Naive B cell (primary cell): ENCODE data around the gene ZBTB49. TPM values are rescaled to one million over a fixed set of nuclear protein-coding genes. Genes with fewer than 3 reads are reported as not detected.

ENCODE experiments used
- ATAC-seq, 2 donors: fragments of 150-1000 bp; cut with Tn5 transposase; 2 replicates each; pipeline ENCODE4 v1.10.0; 2021; ENCODE audit warnings: low read depth in 2 of 2, mild to moderate bottlenecking in 2 of 2, moderate library complexity in 2 of 2
- DNase-seq: peaks from one replicate; pipeline ENCODE4 v3.0.0; 2022
- H3K27ac Mint-ChIP-seq, 6 donors: one replicate each; pipeline ENCODE4 v1.8.0; 2020 to 2022; ENCODE audit warnings: mild to moderate bottlenecking in 6 of 6, mixed read lengths in 6 of 6, moderate library complexity in 5 of 6, inconsistent platforms in 2 of 6
- H3K27me3 Mint-ChIP-seq, 3 donors: one replicate each; pipeline ENCODE4 v1.8.0; 2021 to 2022; ENCODE audit warnings: mixed read lengths in 3 of 3, mild to moderate bottlenecking in 1 of 3
- H3K36me3 Mint-ChIP-seq, 2 donors: one replicate each; pipeline ENCODE4 v1.8.0; 2020 to 2022; ENCODE audit warnings: mixed read lengths in 2 of 2, inconsistent platforms in 1 of 2, mild to moderate bottlenecking in 1 of 2
- H3K4me1 Mint-ChIP-seq, 3 donors: one replicate each; pipeline ENCODE4 v1.8.0; 2020 to 2022; ENCODE audit warnings: mixed read lengths in 3 of 3, inconsistent platforms in 1 of 3, mild to moderate bottlenecking in 1 of 3, moderate library complexity in 1 of 3
- H3K4me3 Mint-ChIP-seq, 8 donors: one replicate each; pipeline ENCODE4 v1.8.0; 2020 to 2022; ENCODE audit warnings: mild to moderate bottlenecking in 8 of 8, mixed read lengths in 8 of 8, moderate library complexity in 8 of 8, inconsistent platforms in 2 of 8
- H3K9me3 Mint-ChIP-seq, 7 donors: one replicate each; pipeline ENCODE4 v1.8.0; 2020 to 2022; ENCODE audit warnings: mixed read lengths in 7 of 7, mild to moderate bottlenecking in 5 of 7, inconsistent platforms in 2 of 7, moderate library complexity in 1 of 7
- polyA plus RNA-seq, 6 donors: library from polyadenylated mRNA; unstranded; fragments of 300-500 nt; fragmentation: Illumina TruSeq; gene quantifications; one replicate each; pipeline ENCODE4 v1.2.3, GENCODE V29; 2021; ENCODE audit warnings: low read depth in 6 of 6

Gene ZBTB49
- polyA plus RNA-seq, 6 donors from 2014 or later: 3.3 to 10.6 (median 4.8) TPM

- DNase-seq (no peak), ATAC-seq (no peak)
- no peaks in the 10 kb centered on the region for H3K27me3 Mint-ChIP-seq
- no peak overlapping the region for H3K27ac Mint-ChIP-seq
- H3K36me3 Mint-ChIP-seq: peaks cover 8 to 24% of the 10 kb centered on the region in 2 donors
- no peaks in the 10 kb centered on the region for H3K4me1 Mint-ChIP-seq
- no peak overlapping the region for H3K4me3 Mint-ChIP-seq
- no peaks in the 10 kb centered on the region for H3K9me3 Mint-ChIP-seq
These were observed 32.1 kb downstream of the ZBTB49 start for GRCh38 chr4:4321951-4322688.

- Mint-ChIP-seq H3K9me3 (no peaks in the 10 kb centered on the region), H3K27me3 (peaks cover 0 to 4% (median 0%) of the 10 kb centered on the region in 3 donors), H3K27ac (peak overlapping the region in 1 of 6 donors; percentile 56), H3K36me3 (peaks cover 8 to 24% of the 10 kb centered on the region in 2 donors), H3K4me1 (no peaks in the 10 kb centered on the region), H3K4me3 (peak overlapping the region in 1 of 8 donors; percentile 42)
- ATAC-seq (no peak), DNase-seq (no peak)
These were observed 33.9 kb downstream of the ZBTB49 start for GRCh38 chr4:4323705-4324534.

GRCh38 chr4:4325321-4325720 is 35.3 kb downstream of the ZBTB49 start:
- Mint-ChIP-seq H3K36me3 (peaks cover 4 to 24% of the 10 kb centered on the region in 2 donors), H3K27me3 (peaks cover 0 to 4% (median 0%) of the 10 kb centered on the region in 3 donors), H3K4me3 (no peak overlapping the region), H3K9me3 (peaks cover 0 to 4% (median 0%) of the 10 kb centered on the region in 7 donors), H3K4me1 (no peaks in the 10 kb centered on the region), H3K27ac (peak overlapping the region in 1 of 6 donors; percentile 64)
- ATAC-seq: no peak
- no peak for DNase-seq

GRCh38 chr4:4326166-4326565 is 36.1 kb downstream of the ZBTB49 start:
- ATAC-seq (no peak), DNase-seq (no peak)
- peaks cover 0 to 9% (median 0%) of the 10 kb centered on the region in 3 donors for H3K27me3 Mint-ChIP-seq
- peaks cover 4 to 24% of the 10 kb centered on the region in 2 donors for H3K36me3 Mint-ChIP-seq
- peaks cover 0 to 6% (median 0%) of the 10 kb centered on the region in 7 donors for H3K9me3 Mint-ChIP-seq
- no peaks in the 10 kb centered on the region for H3K4me1 Mint-ChIP-seq
- H3K27ac Mint-ChIP-seq: no peak overlapping the region
- no peak overlapping the region for H3K4me3 Mint-ChIP-seq

- Mint-ChIP-seq H3K4me3 (no peak overlapping the region), H3K9me3 (peaks cover 0 to 6% (median 0%) of the 10 kb centered on the region in 7 donors), H3K27me3 (peaks cover 0 to 9% (median 0%) of the 10 kb centered on the region in 3 donors), H3K27ac (no peak overlapping the region), H3K36me3 (peaks cover 0 to 15% of the 10 kb centered on the region in 2 donors), H3K4me1 (no peaks in the 10 kb centered on the region)
- DNase-seq (no peak), ATAC-seq (no peak)
These were observed 37.6 kb downstream of the ZBTB49 start for GRCh38 chr4:4327652-4328121.

- H3K36me3 Mint-ChIP-seq: peaks cover 0 to 11% of the 10 kb centered on the region in 2 donors
- H3K4me3 Mint-ChIP-seq: no peak overlapping the region
- ATAC-seq (no peak), DNase-seq (no peak)
- H3K9me3 Mint-ChIP-seq: peaks cover 0 to 6% (median 0%) of the 10 kb centered on the region in 7 donors
- no peaks in the 10 kb centered on the region for H3K4me1 Mint-ChIP-seq
- H3K27me3 Mint-ChIP-seq: peaks cover 0 to 9% (median 0%) of the 10 kb centered on the region in 3 donors
- H3K27ac Mint-ChIP-seq: no peak overlapping the region
These were observed 38.2 kb downstream of the ZBTB49 start for GRCh38 chr4:4328206-4328605.

DNA sequence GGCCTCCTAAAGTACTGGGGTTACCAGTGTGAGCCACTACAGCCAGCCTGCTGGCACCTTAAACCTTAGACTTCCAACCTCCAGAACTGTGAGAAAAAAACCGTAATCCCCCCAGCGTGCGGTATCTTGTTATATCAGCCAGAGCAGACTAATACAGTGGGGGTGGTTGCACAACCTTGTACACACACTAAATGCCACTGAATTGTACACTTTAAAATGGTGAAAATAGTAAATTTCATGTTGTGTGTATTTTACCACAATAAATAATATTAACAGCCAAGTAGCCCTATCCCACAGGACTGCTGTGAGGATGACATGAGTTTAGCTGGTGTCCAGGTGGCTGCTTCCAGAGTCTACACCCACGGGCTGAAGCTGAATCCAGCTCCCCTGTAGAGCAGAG is 38.8 kb downstream of the ZBTB49 start:
- Mint-ChIP-seq H3K4me1 (no peaks in the 10 kb centered on the region), H3K27ac (no peak overlapping the region), H3K9me3 (peaks cover 0 to 6% (median 0%) of the 10 kb centered on the region in 7 donors), H3K4me3 (no peak overlapping the region), H3K36me3 (peaks cover 0 to 4% of the 10 kb centered on the region in 2 donors), H3K27me3 (peaks cover 0 to 9% (median 0%) of the 10 kb centered on the region in 3 donors)
- no peak for ATAC-seq
- no peak for DNase-seq

DNA sequence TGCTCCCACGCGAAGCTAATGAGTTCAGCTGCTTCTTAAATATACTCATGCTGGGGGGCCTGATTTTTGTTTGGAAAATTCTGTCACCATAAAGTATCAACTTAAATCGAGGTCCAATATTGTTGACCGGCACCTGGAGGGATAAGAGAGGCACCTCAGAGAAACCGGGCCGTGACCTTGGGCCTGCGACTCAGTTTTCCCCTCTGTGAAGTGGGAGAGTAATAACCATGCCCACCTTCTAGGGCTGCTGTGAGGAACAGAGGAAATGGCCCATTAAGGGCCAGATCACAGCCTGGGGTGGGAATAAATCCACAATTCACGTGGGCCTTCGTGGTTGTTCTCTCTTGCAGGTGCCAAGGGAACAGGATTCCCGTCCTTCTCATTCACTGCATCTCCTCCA is 39.4 kb downstream of the ZBTB49 start:
- ATAC-seq (no peak), DNase-seq (no peak)
- peaks cover 0 to 11% (median 4%) of the 10 kb centered on the region in 3 donors for H3K27me3 Mint-ChIP-seq
- peaks cover 0 to 6% (median 0%) of the 10 kb centered on the region in 7 donors for H3K9me3 Mint-ChIP-seq
- H3K4me1 Mint-ChIP-seq: peaks cover 0 to 1% (median 0%) of the 10 kb centered on the region in 3 donors
- H3K4me3 Mint-ChIP-seq: no peak overlapping the region
- no peak overlapping the region for H3K27ac Mint-ChIP-seq
- H3K36me3 Mint-ChIP-seq: no peaks in the 10 kb centered on the region

DNA sequence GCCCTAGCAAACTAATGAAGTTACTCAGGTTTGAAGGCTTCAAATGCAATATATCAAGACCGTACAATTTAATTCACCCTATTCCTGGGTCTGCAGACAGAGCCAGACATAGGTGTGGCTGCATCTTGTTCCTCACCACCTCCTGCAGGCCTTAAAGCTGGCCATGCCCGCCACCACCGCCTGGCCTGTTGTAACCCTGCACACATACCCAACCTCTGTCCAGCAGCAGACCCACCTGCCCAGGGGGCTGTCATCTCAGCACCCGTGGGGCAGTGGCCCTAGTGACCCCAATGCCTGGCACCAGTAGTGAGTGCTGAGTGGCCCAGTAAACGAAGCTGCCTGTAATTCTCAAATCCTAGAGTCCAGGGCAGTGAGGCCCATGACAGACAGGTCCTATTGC is 40.7 kb downstream of the ZBTB49 start:
- Mint-ChIP-seq H3K4me3 (no peak overlapping the region), H3K36me3 (no peaks in the 10 kb centered on the region), H3K27me3 (peaks cover 6 to 16% (median 11%) of the 10 kb centered on the region in 3 donors), H3K4me1 (peaks cover 7% of the 10 kb centered on the region in 3 donors), H3K9me3 (peaks cover 0 to 6% (median 0%) of the 10 kb centered on the region in 7 donors), H3K27ac (peak overlapping the region in 1 of 6 donors; percentile 9)
- ATAC-seq: no peak
- DNase-seq: no peak

DNA sequence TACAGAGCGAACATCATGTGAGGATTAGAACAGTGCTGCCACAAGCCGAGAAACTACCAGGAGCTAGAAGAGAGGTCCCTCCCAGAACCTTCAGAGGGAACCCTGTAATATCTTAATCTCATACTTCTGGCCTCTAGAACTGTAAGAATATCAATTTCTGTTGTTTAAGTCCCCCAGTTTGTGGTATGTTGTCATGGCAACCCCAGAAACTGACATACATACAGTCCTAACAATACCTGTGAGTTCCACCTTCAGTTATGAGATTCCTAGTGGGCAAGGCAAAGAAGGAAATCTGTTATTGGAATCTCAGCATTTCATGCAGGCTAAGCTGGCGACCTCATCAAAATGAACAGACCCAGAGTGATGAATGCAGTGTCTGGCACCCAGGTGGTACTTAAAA is 42.5 kb downstream of the ZBTB49 start:
- peaks cover 6 to 27% (median 23%) of the 10 kb centered on the region in 3 donors for H3K27me3 Mint-ChIP-seq
- H3K4me1 Mint-ChIP-seq: peaks cover 7% of the 10 kb centered on the region in 3 donors
- no peak for DNase-seq
- no peak for ATAC-seq
- H3K9me3 Mint-ChIP-seq: peaks cover 0 to 6% (median 0%) of the 10 kb centered on the region in 7 donors
- no peak overlapping the region for H3K27ac Mint-ChIP-seq
- H3K4me3 Mint-ChIP-seq: no peak overlapping the region
- H3K36me3 Mint-ChIP-seq: no peaks in the 10 kb centered on the region

DNA sequence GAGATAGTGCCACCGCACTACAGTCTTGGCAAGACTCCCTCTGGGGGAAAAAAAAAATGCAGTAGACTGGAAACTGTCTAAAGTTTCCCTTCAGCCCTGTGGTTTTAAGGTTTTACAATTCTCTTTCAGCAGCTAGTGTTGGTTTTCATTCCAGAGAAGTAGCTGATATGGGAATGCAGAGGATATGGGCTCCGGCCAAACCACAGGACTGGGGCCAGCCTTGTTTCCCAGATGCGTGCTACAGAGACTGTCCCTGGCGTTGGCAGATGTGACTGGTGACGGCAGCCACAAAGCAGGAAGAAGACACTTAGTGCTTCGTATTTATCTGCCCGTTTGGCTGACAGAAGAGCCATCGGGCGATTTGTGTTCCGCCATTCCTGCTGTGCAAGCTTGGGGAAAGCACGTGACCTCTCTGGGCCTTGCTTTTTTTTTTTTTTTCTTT is 43.2 kb downstream of the ZBTB49 start:
- ATAC-seq: peak in 1 of 2 donors; percentile 21
- Mint-ChIP-seq H3K27ac (no peak overlapping the region), H3K27me3 (peaks cover 6 to 29% (median 25%) of the 10 kb centered on the region in 3 donors), H3K9me3 (peaks cover 0 to 6% (median 0%) of the 10 kb centered on the region in 7 donors), H3K36me3 (no peaks in the 10 kb centered on the region), H3K4me3 (no peak overlapping the region), H3K4me1 (peaks cover 7% of the 10 kb centered on the region in 3 donors)
- no peak for DNase-seq

DNA sequence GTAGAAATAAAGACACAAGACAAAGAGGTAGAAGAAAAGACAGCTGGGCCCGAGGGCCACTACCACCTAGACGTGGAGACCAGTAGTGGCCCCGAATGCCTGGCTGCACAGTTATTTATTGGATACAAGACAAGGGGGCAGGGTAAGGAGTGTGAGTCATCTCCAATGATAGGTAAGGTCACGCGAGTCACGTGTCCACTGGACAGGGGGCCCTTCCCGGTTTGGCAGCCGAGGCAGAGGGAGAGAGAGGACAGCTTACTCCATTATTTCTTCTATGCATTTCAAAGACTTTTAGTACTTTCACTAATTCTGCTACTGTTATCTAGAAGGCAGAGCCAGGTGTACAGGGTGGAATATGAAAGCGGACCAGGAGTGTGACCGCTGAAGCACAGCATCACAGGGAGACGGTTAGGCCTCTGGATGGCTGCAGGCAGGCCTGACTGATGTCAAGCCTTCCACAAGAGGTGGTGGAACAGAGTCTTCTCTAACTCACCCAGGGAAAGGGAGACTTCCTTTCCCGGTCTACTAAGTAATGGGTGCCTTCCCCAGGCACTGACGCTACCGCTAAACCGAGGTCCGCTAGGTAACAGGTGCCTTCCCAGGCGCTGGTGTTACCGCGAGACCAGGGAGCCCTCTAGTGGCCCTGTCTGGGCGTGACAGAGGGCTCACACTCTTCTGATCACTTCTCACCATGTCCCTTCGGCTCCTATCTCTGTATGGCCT is 44.9 kb downstream of the ZBTB49 start:
- Mint-ChIP-seq H3K9me3 (peaks cover 0 to 4% (median 0%) of the 10 kb centered on the region in 7 donors), H3K36me3 (no peaks in the 10 kb centered on the region), H3K27ac (peak overlapping the region in 2 of 6 donors; percentile 20 to 59), H3K4me1 (peaks cover 7% of the 10 kb centered on the region in 3 donors), H3K4me3 (peak overlapping the region in 1 of 8 donors; percentile 50), H3K27me3 (peaks cover 6 to 35% (median 25%) of the 10 kb centered on the region in 3 donors)
- DNase-seq (peak; percentile 53), ATAC-seq (peak; percentile 76 to 89)
